Measurements from ENCODE around the gene KRTAP10-12.

The KRTAP10-12 gene

DNA sequence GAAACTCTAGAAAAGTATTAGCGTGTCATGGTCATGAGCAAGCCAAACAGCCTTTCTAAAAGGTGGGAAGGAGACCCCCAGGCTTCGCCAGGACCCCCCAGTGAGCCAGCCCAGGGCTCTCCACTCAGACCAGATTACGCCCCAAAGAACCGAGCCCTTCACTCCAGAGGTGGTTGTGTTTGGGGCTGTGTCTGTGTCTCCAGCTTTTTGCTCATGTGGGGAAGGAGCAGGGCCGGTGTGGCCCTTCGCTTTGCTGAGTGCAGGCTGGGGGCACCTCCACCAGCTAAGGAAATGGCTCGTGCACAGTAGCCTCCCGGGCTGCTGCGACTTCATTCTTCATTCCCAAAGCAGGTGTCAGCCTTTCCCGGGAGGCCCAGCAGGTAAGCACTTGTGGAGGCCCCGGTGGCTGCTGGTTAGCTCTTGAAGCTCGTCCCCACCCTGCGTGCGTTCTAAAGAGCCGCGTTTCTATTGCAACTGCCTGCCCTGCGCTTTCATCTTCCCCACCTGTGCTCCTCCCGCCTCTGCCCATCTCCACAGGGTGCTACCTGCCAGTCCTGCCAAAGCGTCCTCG is 13.9 kb downstream of the KRTAP10-12 start:
- peaks cover 42% of the 10 kb centered on the region for H3K4me1 Mint-ChIP-seq (ENCODE audit: low read depth)
- peaks cover 47% of the 10 kb centered on the region for H3K27me3 Mint-ChIP-seq
- H3K9me3 Mint-ChIP-seq (ENCODE audit: low read depth) = no peaks in the 10 kb centered on the region
- peak overlapping the region; percentile 76 for H3K4me3 Mint-ChIP-seq
- no peaks in the 10 kb centered on the region for H3K36me3 Mint-ChIP-seq
- H3K27ac Mint-ChIP-seq = no peak overlapping the region

DNA sequence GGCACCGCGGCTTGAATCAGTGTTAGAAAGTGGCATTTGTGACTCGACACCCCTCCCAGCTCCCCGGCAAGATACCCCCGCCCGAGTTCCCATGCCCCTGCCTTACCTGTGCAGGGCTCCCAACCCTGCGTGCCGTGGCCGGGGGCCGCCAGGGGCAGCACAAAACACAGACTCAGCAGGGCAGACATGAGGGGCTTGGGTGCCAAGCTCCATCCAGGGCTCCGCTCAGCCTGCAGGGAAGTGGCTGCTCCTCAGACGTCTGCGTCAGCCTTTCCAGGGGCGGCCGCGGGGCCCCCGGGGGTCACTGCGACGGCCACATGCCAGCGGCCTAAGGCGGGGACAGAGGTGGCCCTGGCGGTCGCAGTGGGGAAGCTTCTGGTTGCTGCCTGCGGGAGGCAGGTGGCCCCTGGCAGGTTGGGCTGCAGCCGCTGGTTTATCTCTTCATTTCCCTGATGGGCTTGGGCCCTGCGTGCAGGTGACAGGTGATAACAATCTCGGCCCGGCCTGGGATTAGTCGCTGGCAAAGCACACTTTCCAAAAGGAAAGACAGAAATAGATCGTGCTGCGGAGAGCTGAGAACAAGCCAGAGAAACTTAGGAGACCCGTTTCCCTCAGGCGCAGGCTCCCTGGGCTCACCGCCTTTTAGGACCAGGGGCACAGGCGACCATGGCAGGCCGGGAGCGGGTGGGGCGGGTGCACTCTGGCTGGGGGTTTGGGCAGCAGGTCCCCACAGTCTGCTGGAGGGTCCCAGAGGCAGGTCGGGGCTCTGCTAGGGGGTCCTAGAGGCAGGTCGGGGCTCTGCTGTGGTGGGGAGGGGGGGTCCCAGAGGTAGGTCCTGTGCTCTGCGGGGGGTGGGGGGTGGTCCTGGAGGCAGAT is 14.6 kb downstream of the KRTAP10-12 start, which contains the start of gene TSPEAR:
TSPEAR (minus strand) TSS at position 246 of the 876 bp plus-strand sequence; CDS start at position 188, 58 bp downstream.
- H3K9me3 Mint-ChIP-seq (ENCODE audit: low read depth) = no peaks in the 10 kb centered on the region
- H3K27me3 Mint-ChIP-seq = peaks cover 45% of the 10 kb centered on the region
- H3K4me1 Mint-ChIP-seq (ENCODE audit: low read depth) = peaks cover 37% of the 10 kb centered on the region
- no peak within 1 kb of the TSS for H3K27ac Mint-ChIP-seq
- peak within 1 kb of the TSS; percentile 76 for H3K4me3 Mint-ChIP-seq
- H3K36me3 Mint-ChIP-seq = no peaks in the 10 kb centered on the region

DNA sequence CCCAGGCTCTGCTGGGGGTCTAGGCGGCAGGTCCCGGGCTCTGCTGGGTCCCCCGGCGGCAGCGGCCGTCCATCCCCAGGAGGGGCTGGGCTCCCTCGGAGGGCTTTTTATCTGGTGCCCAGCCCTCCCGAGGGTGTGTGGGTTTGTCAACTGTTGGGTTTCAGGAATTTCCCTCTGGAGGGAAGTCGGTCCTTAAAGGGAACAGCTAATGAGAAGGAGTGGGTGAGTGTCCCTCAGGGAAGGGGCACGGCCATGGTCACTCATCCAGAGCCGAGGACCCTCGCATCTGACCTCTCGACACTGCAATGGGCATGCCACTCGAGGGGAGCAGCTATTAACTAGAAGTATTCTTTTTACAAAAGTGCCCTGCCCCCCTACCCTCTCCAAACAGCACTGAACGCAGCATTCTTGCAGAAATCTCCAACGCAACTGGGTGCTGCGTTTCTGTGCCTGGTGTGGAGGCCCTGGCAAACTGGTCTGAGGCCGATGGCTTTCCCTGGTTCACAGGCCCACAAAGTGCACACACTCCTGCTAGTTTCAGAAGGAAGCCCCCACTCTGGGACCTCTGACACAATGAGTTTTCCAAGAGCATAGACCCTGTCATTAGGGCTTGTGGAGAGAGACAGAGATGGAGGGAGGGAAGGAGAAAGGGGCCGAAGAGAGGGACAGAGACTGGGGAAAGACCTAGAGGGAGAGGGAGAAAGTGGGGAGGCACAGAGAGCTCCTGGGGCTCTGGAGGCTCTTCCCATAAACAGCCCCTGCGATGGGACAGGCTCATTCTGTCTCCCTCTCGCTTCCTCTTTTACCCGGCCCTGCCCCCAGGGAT is 15.4 kb downstream of the KRTAP10-12 start:
- Mint-ChIP-seq H3K36me3 (no peaks in the 10 kb centered on the region), H3K9me3 (ENCODE audit: low read depth) (peaks cover 3% of the 10 kb centered on the region), H3K27me3 (peaks cover 45% of the 10 kb centered on the region), H3K4me3 (no peak overlapping the region), H3K4me1 (ENCODE audit: low read depth) (peaks cover 35% of the 10 kb centered on the region), H3K27ac (no peak overlapping the region)

DNA sequence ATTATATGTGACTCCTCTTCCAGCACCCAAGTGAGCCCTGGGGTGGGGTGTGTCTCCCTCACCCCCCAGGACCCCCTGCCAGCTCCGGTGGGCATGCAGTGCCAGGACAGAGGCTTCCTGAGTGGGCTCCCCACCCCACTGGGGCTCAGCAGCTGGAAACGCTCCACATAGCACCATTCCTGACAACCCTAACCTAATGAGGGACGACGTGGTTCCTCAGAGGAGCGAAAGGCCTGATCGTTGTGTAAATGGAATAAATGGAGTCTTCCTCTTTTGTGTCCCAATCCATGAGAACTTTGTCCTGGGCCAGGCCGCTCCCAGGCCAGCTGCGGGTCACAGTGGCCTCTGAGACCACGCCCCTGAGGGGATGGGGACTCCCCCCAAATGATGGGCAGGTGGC is 16.2 kb downstream of the KRTAP10-12 start:
- Mint-ChIP-seq H3K9me3 (ENCODE audit: low read depth) (peaks cover 3% of the 10 kb centered on the region), H3K4me1 (ENCODE audit: low read depth) (peaks cover 33% of the 10 kb centered on the region)

GRCh38 chr21:44713846-44714245 is 16.9 kb downstream of the KRTAP10-12 start:
- peaks cover 3% of the 10 kb centered on the region for H3K9me3 Mint-ChIP-seq (ENCODE audit: low read depth)
- H3K36me3 Mint-ChIP-seq = no peaks in the 10 kb centered on the region
- peaks cover 29% of the 10 kb centered on the region for H3K4me1 Mint-ChIP-seq (ENCODE audit: low read depth)
- peaks cover 42% of the 10 kb centered on the region for H3K27me3 Mint-ChIP-seq
- no peak overlapping the region for H3K4me3 Mint-ChIP-seq
- H3K27ac Mint-ChIP-seq = no peak overlapping the region

More for the DNA sequence above, 16.2 kb downstream of the KRTAP10-12 start:
- Mint-ChIP-seq H3K27me3 (peaks cover 45% of the 10 kb centered on the region), H3K4me3 (no peak overlapping the region), H3K27ac (no peak overlapping the region), H3K36me3 (no peaks in the 10 kb centered on the region)

DNA sequence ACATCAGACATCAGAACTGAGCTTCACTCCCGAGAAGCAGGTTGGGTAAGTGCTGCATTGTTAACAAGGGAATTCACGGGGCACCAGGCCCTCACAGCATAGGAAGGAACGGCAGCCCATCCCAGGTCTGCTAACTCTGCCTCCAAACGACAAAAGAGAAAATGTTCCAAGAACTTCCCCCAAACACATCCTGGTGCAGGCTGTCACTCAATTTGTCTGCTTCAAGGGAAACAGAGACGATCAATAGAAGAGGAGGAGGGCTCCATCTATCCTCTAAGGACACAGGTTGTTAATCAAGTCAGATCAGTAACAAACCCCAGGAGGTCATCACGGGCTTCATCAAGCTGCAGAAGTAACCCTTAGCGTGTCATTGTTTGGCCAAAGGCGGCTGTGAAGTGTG is 17.9 kb downstream of the KRTAP10-12 start:
- Mint-ChIP-seq H3K4me3 (no peak overlapping the region), H3K36me3 (no peaks in the 10 kb centered on the region), H3K4me1 (ENCODE audit: low read depth) (peaks cover 22% of the 10 kb centered on the region), H3K27me3 (peaks cover 36% of the 10 kb centered on the region), H3K27ac (no peak overlapping the region), H3K9me3 (ENCODE audit: low read depth) (peaks cover 3% of the 10 kb centered on the region)

- H3K9me3 Mint-ChIP-seq (ENCODE audit: low read depth) = peaks cover 3% of the 10 kb centered on the region
- H3K27me3 Mint-ChIP-seq = peaks cover 27% of the 10 kb centered on the region
- no peak overlapping the region for H3K4me3 Mint-ChIP-seq
- H3K36me3 Mint-ChIP-seq = no peaks in the 10 kb centered on the region
- no peak overlapping the region for H3K27ac Mint-ChIP-seq
- H3K4me1 Mint-ChIP-seq (ENCODE audit: low read depth) = peaks cover 6% of the 10 kb centered on the region
Measured at GRCh38 chr21:44716984-44717383, 20.0 kb downstream of the KRTAP10-12 start.

DNA sequence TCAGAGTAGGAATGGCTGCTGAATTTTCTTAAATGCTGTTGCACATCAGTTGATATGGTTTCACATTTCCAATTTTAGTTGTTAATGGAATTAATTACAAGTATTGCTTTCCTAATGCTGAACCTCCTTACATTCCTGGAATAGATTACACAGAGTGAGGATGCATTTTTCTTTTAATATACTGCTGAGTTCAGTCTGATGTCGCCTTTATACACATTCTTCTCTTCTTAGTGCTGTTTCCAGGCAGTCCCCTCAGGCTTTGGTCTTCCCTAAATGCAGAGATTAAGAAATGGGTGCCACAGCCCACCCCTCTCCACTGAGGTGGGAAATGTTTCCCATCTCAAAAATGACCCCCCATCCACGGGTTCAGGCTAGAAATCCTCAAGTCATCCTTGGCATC is 21.1 kb downstream of the KRTAP10-12 start:
- Mint-ChIP-seq H3K27me3 (peaks cover 23% of the 10 kb centered on the region), H3K4me3 (no peak overlapping the region), H3K9me3 (ENCODE audit: low read depth) (peaks cover 3% of the 10 kb centered on the region), H3K36me3 (no peaks in the 10 kb centered on the region), H3K4me1 (ENCODE audit: low read depth) (peaks cover 12% of the 10 kb centered on the region), H3K27ac (no peak overlapping the region)

DNA sequence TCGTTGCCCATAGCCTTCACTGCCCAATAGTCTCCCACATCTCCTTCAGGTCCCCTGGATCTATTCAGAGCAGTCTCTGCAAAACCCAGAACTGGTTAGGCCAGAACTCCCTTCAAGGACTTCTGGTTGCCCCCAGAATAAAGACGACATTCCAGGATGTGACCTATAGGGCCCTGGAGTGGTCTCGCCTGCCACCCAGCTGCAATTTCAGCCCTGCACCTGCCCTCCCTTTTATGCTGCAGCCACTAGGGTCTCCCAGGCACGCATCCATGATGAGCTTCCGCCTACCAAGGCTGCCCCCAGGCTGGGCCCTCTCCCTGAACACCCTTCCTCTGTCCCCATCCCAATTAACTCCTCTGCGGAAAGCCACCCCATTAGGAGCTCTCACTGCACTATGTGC is 21.6 kb downstream of the KRTAP10-12 start:
- peaks cover 3% of the 10 kb centered on the region for H3K9me3 Mint-ChIP-seq (ENCODE audit: low read depth)
- H3K27me3 Mint-ChIP-seq = peaks cover 18% of the 10 kb centered on the region
- H3K27ac Mint-ChIP-seq = no peak overlapping the region
- no peaks in the 10 kb centered on the region for H3K36me3 Mint-ChIP-seq
- H3K4me1 Mint-ChIP-seq (ENCODE audit: low read depth) = peaks cover 15% of the 10 kb centered on the region
- no peak overlapping the region for H3K4me3 Mint-ChIP-seq

GRCh38 chr21:44720170-44720569 is 23.2 kb downstream of the KRTAP10-12 start:
- H3K9me3 Mint-ChIP-seq (ENCODE audit: low read depth) = peaks cover 3% of the 10 kb centered on the region
- H3K27me3 Mint-ChIP-seq = peaks cover 6% of the 10 kb centered on the region
- H3K36me3 Mint-ChIP-seq = no peaks in the 10 kb centered on the region
- peaks cover 11% of the 10 kb centered on the region for H3K4me1 Mint-ChIP-seq (ENCODE audit: low read depth)
- H3K4me3 Mint-ChIP-seq = no peak overlapping the region
- H3K27ac Mint-ChIP-seq = no peak overlapping the region

GRCh38 chr21:44722731-44723130 is 25.8 kb downstream of the KRTAP10-12 start:
- Mint-ChIP-seq H3K27me3 (no peaks in the 10 kb centered on the region), H3K4me1 (ENCODE audit: low read depth) (peaks cover 11% of the 10 kb centered on the region), H3K4me3 (peak overlapping the region; percentile 79), H3K36me3 (no peaks in the 10 kb centered on the region), H3K27ac (no peak overlapping the region), H3K9me3 (ENCODE audit: low read depth) (no peaks in the 10 kb centered on the region)

- H3K9me3 Mint-ChIP-seq (ENCODE audit: low read depth) = no peaks in the 10 kb centered on the region
- H3K36me3 Mint-ChIP-seq = no peaks in the 10 kb centered on the region
- H3K4me3 Mint-ChIP-seq = peak overlapping the region; percentile 79
- H3K27me3 Mint-ChIP-seq = no peaks in the 10 kb centered on the region
- H3K4me1 Mint-ChIP-seq (ENCODE audit: low read depth) = peaks cover 11% of the 10 kb centered on the region
- no peak overlapping the region for H3K27ac Mint-ChIP-seq
Measured at GRCh38 chr21:44723177-44724131, 26.5 kb downstream of the KRTAP10-12 start.

DNA sequence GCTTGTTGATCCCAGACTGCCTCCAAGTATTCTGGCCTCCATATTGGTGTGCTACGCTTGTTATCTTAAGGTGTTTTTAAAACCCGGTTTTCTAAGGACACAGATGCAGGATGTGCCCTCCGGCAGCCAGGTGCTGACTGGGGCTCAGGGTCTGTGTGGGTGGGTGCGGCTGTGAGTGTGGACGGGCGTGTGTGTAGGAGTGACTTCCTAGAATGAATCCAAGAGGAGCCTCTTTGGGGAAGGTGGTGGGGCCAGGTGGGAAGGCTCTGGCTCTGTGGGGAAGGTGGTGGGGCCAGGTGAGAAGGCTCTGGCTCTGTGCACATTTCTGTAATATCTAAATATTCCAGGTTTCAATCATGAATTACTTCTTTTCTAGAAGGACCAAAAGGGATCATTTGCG is 27.2 kb downstream of the KRTAP10-12 start:
- H3K36me3 Mint-ChIP-seq = no peaks in the 10 kb centered on the region
- H3K9me3 Mint-ChIP-seq (ENCODE audit: low read depth) = no peaks in the 10 kb centered on the region
- H3K27me3 Mint-ChIP-seq = no peaks in the 10 kb centered on the region
- H3K4me3 Mint-ChIP-seq = peak overlapping the region; percentile 44
- H3K27ac Mint-ChIP-seq = no peak overlapping the region
- H3K4me1 Mint-ChIP-seq (ENCODE audit: low read depth) = peaks cover 11% of the 10 kb centered on the region

DNA sequence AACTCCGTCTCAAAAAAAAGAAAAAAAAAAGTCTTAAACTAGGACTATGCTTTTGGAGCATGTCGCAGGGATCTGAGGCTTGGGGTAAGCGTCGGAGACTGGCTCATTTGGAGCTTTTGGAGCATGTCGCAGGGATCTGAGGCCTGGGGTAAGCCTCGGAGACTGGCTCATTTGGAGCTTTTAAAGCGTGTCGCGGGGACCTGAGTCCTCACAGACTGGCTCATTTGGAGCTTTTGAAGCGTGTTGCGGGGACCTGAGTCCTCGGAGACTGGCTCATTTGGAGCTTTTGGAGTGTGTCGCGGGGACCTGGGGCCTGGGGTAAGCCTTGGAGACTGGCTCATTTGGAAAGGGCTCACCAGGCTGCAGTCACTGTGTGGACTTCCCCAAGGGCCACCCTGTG is 28.0 kb downstream of the KRTAP10-12 start:
- H3K4me3 Mint-ChIP-seq = no peak overlapping the region
- no peaks in the 10 kb centered on the region for H3K9me3 Mint-ChIP-seq (ENCODE audit: low read depth)
- H3K36me3 Mint-ChIP-seq = no peaks in the 10 kb centered on the region
- H3K27me3 Mint-ChIP-seq = no peaks in the 10 kb centered on the region
- no peak overlapping the region for H3K27ac Mint-ChIP-seq
- H3K4me1 Mint-ChIP-seq (ENCODE audit: low read depth) = peaks cover 11% of the 10 kb centered on the region
